T follicular helper cell (primary cell): Measurements from ENCODE around the gene NAT9.

Experiments used
- DNase-seq: peaks from one replicate; pipeline ENCODE4 v3.0.0-alpha.2; 2020; ENCODE audit warnings: low read depth

The NAT9 gene

GRCh38 chr17:74779948-74780400, 3.8 kb upstream of the NAT9 start:
- peak; percentile 38 for DNase-seq

GRCh38 chr17:74779501-74779900, 3.4 kb upstream of the NAT9 start:
- no peak for DNase-seq

- DNase-seq = no peak
These were observed 2.8 kb upstream of the NAT9 start for GRCh38 chr17:74778960-74779359.

- no peak for DNase-seq
These were observed 1.9 kb upstream of the NAT9 start for GRCh38 chr17:74777901-74778515.

- no peak for DNase-seq
These were observed 845 bp upstream of the NAT9 start for GRCh38 chr17:74776990-74777389.

GRCh38 chr17:74775409-74776043, 619 bp downstream of the NAT9 start:
- no peak for DNase-seq

- DNase-seq = no peak
These were observed 2.3 kb downstream of the NAT9 start for GRCh38 chr17:74773871-74774286.

GRCh38 chr17:74773414-74773813, 2.7 kb downstream of the NAT9 start:
- DNase-seq = no peak

- no peak for DNase-seq
These were observed 4.1 kb downstream of the NAT9 start for GRCh38 chr17:74772053-74772452.

GRCh38 chr17:74771319-74771914, 4.7 kb downstream of the NAT9 start:
- no peak for DNase-seq

- DNase-seq = peak; percentile 73
These were observed 5.4 kb downstream of the NAT9 start for GRCh38 chr17:74770498-74771318.

GRCh38 chr17:74769856-74770497, 6.2 kb downstream of the NAT9 start:
- no peak for DNase-seq

- DNase-seq = no peak
These were observed 6.8 kb downstream of the NAT9 start for GRCh38 chr17:74769266-74769855.

- no peak for DNase-seq
These were observed 7.4 kb downstream of the NAT9 start for GRCh38 chr17:74768763-74769114.

- no peak for DNase-seq
These were observed 7.9 kb downstream of the NAT9 start for GRCh38 chr17:74768069-74768762.

- no peak for DNase-seq
These were observed 9.0 kb downstream of the NAT9 start for GRCh38 chr17:74767111-74767516.

- DNase-seq = no peak
These were observed 9.7 kb downstream of the NAT9 start for GRCh38 chr17:74766413-74766812.

- DNase-seq = no peak
These were observed 11.3 kb downstream of the NAT9 start for GRCh38 chr17:74764751-74765286.

- DNase-seq = no peak
These were observed 12.4 kb downstream of the NAT9 start for GRCh38 chr17:74763565-74764387.

- DNase-seq = no peak
These were observed 14.2 kb downstream of the NAT9 start for GRCh38 chr17:74761931-74762330.
